OCI-LY7 (cell line): ENCODE results near the gene LRRC36. TPM values are rescaled to one million over a fixed set of nuclear protein-coding genes. Genes with fewer than 3 reads are reported as not detected.

ENCODE experiments used
- BruUV-seq: library from RNA; stranded (reverse); fragments of 400-500 nt; replicated peaks from 2 replicates; lab custom pipeline; 2021; lab: Mats Ljungman, UMichigan
- CTCF ChIA-PET: fragments of 300-600 bp; sonication (Branson Sonifier 250); formaldehyde crosslinking; loops from one replicate; lab custom pipeline; 2022; ENCODE audit warnings: antibody characterized with exemption; ENCODE audit not compliant: unreplicated experiment; lab: Charles Lee
- POLR2A ChIA-PET: fragments of 300-600 bp; sonication (Branson Sonifier 250); formaldehyde crosslinking; loops from one replicate; lab custom pipeline; 2022; ENCODE audit warnings: antibody characterized with exemption; lab: Charles Lee
- DNase-seq: peaks from one replicate; pipeline ENCODE4 v3.0.0-alpha.2; 2015; ENCODE audit warnings: low spot score
- H2AFZ ChIP-seq: fragments of 200-600 bp; sonication (generic), shearing (Covaris generic); 2 replicates; pipeline ENCODE4 v1.6.1; 2014; ENCODE audit warnings: mild to moderate bottlenecking, antibody characterized with exemption, low read length, moderate library complexity
- H3K27ac ChIP-seq: fragments of 200-600 bp; sonication (generic); 2 replicates; pipeline ENCODE4 v1.5.1; 2014; ENCODE audit warnings: mixed run types, low read depth, mild to moderate bottlenecking, moderate library complexity, low read length, inconsistent platforms; ENCODE audit not compliant: poor library complexity, severe bottlenecking
- H3K36me3 ChIP-seq: fragments of 200-600 bp; sonication (generic); 2 replicates; pipeline ENCODE4 v1.6.1; 2014; ENCODE audit warnings: mild to moderate bottlenecking, antibody characterized with exemption, low read length, moderate library complexity, mixed read lengths; ENCODE audit not compliant: insufficient read depth
- H3K4me1 ChIP-seq: fragments of 200-600 bp; sonication (generic); 2 replicates; pipeline ENCODE4 v1.5.1; 2014; ENCODE audit warnings: mild to moderate bottlenecking, low read length; ENCODE audit not compliant: insufficient read depth, poor library complexity, severe bottlenecking
- H3K4me2 ChIP-seq: fragments of 200-600 bp; sonication (generic); 2 replicates; pipeline ENCODE4 v1.6.1; 2014; ENCODE audit warnings: mild to moderate bottlenecking, low read length
- H3K4me3 ChIP-seq: fragments of 200-600 bp; sonication (generic); 2 replicates; pipeline ENCODE4 v1.5.1; 2014; ENCODE audit warnings: mild to moderate bottlenecking, low read depth, low read length; ENCODE audit not compliant: poor library complexity, severe bottlenecking
- H3K79me2 ChIP-seq: fragments of 200-600 bp; sonication (generic); 2 replicates; pipeline ENCODE4 v1.6.1; 2016; ENCODE audit warnings: low read depth, mild to moderate bottlenecking, low read length, moderate library complexity, mixed read lengths; ENCODE audit not compliant: insufficient read depth
- H3K9me2 ChIP-seq: fragments of 200-600 bp; sonication (generic); 2 replicates; pipeline ENCODE4 v1.6.1; 2016; ENCODE audit warnings: mild to moderate bottlenecking, low read length, mixed read lengths; ENCODE audit not compliant: insufficient read depth
- H3K9me3 ChIP-seq: fragments of 200-600 bp; sonication (generic); 2 replicates; pipeline ENCODE4 v1.6.1; 2014; ENCODE audit warnings: mild to moderate bottlenecking, mixed run types, low read length, mixed read lengths
- H4K20me1 ChIP-seq: fragments of 200-600 bp; sonication (generic); 2 replicates; pipeline ENCODE4 v1.6.1; 2014; ENCODE audit warnings: mild to moderate bottlenecking, antibody characterized with exemption, low read length, moderate library complexity, mixed read lengths; ENCODE audit not compliant: insufficient read depth
- CTCF ChIP-seq: fragments of 200-600 bp; sonication (generic); conservative IDR thresholded peaks from 2 replicates; pipeline ENCODE4 v1.5.1; 2014; ENCODE audit warnings: mild to moderate bottlenecking, antibody characterized with exemption, low read length, moderate library complexity, mixed read lengths
- EZH2phosphoT487 ChIP-seq: fragments of 200-600 bp; sonication (generic); IDR thresholded peaks from 2 replicates; pipeline ENCODE4 v1.6.1; 2018; ENCODE audit warnings: low read depth, borderline replicate concordance, mild to moderate bottlenecking, mixed run types, antibody characterized with exemption, low read length, moderate library complexity, mixed read lengths
- intact Hi-C: fragments of 100-400 bp; cut with micrococcal nuclease; formaldehyde crosslinking; loops from one replicate; pipeline ENCODE4 v1.10.0; 2022; ENCODE audit not compliant: unreplicated experiment
- total RNA-seq, 2 experiments: library from RNA; depleted of rRNA in 1 of 2; stranded (reverse); fragments of >200 nt in 1 of 2; shearing (Covaris generic) in 1 of 2; gene quantifications; 2 replicates each; pipeline ENCODE4 v1.2.3, GENCODE V29; 2014 to 2022

The LRRC36 gene
- total RNA-seq, 2 experiments from 2014 or later = not detected

- ChIA-PET CTCF (interaction anchor here (0.6 kb wide), 1 partner anchor 17 kb away, joined by 3 read pairs; no protein-coding TSS in a partner anchor), POLR2A (interaction anchor here (0.5 kb wide), 1 partner anchor 315 kb away, joined by 6 read pairs; no protein-coding TSS in a partner anchor)
- no peak for TF ChIP-seq CTCF
- TF ChIP-seq EZH2phosphoT487 = no peak
- no peak for DNase-seq
- no peaks in the 10 kb centered on the region for H4K20me1 ChIP-seq
- H2AFZ ChIP-seq = no peak overlapping the region
- H3K4me3 ChIP-seq = no peak overlapping the region
- no TSS peak for BruUV-seq
- H3K4me2 ChIP-seq = no peak overlapping the region
- intact Hi-C loops = no loop called here
- H3K36me3 ChIP-seq = no peaks in the 10 kb centered on the region
- no peaks in the 10 kb centered on the region for H3K4me1 ChIP-seq
- no peaks in the 10 kb centered on the region for H3K79me2 ChIP-seq
- no peaks in the 10 kb centered on the region for H3K9me2 ChIP-seq
- H3K9me3 ChIP-seq = no peaks in the 10 kb centered on the region
- H3K27ac ChIP-seq = no peak overlapping the region
Observed at GRCh38 chr16:67284699-67285646, 41.6 kb upstream of the LRRC36 start.

GRCh38 chr16:67286441-67287235 lies 40.0 kb upstream of the LRRC36 start:
- POLR2A ChIA-PET = no interaction called here
- CTCF ChIA-PET = no interaction called here
- BruUV-seq = no TSS peak

More at GRCh38 chr16:67286441-67287235, 40.0 kb upstream of the LRRC36 start:
- intact Hi-C loops = no loop called here
- no peak overlapping the region for H3K4me2 ChIP-seq
- H3K9me3 ChIP-seq = no peaks in the 10 kb centered on the region
- H3K79me2 ChIP-seq = no peaks in the 10 kb centered on the region
- no peak for DNase-seq
- H3K9me2 ChIP-seq = no peaks in the 10 kb centered on the region
- no peak overlapping the region for H3K4me3 ChIP-seq
- H3K27ac ChIP-seq = no peak overlapping the region
- no peaks in the 10 kb centered on the region for H4K20me1 ChIP-seq
- no peak overlapping the region for H2AFZ ChIP-seq
- no peaks in the 10 kb centered on the region for H3K4me1 ChIP-seq
- H3K36me3 ChIP-seq = no peaks in the 10 kb centered on the region
- TF ChIP-seq CTCF (no peak), EZH2phosphoT487 (no peak)
